Smooth muscle cell of the brain vasculature (primary cell): ENCODE results near the gene ADAMTS3.
A peak's percentile ranks its signal among the peaks of the same experiment; 100 is the strongest.

ENCODE experiments used
- DNase-seq: peaks from one replicate; pipeline ENCODE4 v3.0.0-alpha.2; 2012; ENCODE audit warnings: low read depth, low spot score

ADAMTS3 gene

GRCh38 chr4:72568959-72569718 is at the start of gene ADAMTS3:
Gene ADAMTS3, minus strand, starts transcription at chr4:72569221. Its CDS starts 459 bp downstream, at chr4:72568762.
- no peak for DNase-seq

- no peak for DNase-seq
These were observed 44.9 kb upstream of the ADAMTS3 start for GRCh38 chr4:72613959-72614358.

DNA sequence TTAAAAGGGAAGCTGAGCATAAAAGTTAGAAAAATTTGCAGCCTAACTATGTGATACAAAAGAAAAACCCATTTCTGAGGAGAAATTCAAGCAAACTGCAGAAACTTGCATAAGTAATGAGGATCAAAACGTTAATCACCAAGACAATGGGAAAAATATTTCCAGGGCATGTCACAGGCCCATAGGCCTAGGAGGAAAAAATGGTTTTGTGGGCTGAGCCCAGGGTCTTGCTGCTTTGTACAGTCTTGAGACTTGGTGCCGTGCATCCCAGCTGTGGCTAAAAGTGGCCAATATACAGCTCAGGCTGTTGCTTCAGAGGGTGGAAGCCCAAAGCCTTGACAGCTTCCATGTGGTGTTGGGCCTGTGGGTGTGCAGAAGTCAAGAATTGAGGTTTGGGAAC is 37.7 kb upstream of the ADAMTS3 start:
- no peak for DNase-seq

DNA sequence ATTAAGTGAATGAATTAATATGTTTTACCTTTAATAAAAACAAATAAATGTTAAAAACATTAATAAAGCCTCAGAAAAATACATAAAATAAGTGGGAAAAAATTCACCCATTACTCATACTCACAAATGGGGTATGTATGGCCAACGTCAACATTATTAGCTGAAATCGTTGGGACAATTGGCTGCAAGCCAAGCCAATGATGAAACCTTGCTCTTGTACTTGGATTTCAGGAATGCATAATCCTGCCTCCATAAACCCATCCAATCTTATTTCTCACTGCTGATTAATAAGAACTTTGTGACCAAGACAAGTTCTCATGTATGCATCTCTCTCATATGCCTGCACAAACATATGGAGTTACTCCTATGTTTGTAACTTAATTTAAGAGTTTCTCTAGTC is 35.3 kb upstream of the ADAMTS3 start:
- DNase-seq = no peak

DNA sequence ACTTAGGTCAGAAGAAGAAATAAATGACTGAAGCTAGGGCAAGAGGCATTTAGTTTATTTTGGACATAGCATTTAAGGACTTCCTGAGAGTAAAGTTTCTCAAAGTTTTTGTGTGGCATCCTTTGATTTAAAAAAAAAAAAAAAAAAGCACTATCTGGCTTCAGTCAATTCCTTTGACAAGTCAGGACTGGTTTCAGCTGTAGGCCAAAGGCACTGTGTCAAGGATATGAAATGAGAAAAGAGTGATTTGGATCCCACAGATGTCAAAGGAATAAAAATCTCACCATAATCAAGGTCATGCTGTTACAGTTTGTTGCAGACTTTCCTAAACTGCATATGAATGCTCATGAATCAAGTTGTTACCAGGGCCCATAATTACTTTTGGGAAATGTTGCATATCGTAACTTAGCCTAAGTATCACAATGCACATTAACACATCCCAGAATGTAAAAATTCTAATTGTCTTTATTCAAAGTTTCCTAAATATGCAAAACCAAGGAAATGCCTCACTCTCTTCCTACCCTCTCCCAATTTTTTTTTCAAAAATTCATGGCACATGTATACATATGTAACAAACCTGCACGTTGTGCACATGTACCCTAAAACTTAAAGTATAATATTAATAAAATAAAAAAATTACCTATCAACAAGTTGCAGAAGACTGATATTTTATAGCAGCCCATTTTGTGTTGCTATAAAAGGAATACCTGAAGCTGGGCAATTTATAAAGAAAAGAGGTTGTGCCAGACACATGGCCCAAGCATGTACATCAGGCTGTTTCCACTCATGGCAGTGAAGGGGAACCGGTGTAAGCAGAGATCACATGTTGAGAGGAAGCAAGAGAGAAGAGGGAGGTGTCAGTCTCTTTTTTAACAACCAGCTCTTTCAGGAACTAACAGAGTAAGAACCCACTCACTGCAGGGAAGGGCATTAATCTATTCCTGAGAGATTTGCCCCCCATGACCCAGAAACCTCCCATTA is 33.7 kb upstream of the ADAMTS3 start:
- no peak for DNase-seq

DNA sequence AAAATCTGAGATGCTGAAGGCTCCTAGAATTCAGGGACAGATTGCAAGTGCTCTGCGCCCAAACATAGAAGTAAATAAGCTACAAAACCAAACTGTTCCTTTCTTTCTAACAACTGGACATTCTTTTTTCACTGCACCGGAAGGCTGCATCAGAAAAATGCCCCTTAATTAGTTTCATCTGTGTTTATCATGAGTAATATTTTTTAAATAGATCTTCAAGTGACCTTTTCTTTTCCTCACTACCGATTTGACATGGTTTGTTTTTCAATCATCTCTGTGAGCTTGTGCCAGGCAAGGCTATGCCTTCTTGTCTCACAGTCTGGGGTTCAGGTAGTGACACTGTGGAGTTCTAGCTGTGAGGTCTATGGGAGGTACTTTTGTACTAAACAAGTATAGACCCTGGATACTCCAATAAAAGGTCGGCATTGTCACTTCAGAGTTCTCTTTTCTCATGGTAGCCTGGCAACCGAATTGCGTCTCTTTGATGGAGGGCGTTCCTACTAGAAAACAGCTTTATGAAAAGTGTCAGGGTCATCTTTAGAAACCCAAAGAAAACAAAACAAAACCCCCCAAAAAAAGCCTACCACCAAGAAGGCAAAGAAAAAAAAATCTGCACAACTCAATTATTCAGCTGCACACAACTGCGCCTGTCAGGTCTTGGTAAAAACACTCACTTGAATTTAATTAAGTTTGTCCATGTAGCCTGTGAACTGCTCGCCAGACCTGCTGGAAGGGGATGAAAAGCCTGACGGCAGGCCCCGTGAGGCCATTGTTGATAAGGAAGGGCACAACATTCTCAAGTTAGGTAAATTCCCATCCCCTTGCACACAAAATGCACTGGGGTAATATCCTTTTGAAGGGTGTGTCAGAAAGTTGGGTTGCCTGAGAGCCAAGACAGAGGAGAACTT is 22.8 kb upstream of the ADAMTS3 start:
- DNase-seq = no peak

DNA sequence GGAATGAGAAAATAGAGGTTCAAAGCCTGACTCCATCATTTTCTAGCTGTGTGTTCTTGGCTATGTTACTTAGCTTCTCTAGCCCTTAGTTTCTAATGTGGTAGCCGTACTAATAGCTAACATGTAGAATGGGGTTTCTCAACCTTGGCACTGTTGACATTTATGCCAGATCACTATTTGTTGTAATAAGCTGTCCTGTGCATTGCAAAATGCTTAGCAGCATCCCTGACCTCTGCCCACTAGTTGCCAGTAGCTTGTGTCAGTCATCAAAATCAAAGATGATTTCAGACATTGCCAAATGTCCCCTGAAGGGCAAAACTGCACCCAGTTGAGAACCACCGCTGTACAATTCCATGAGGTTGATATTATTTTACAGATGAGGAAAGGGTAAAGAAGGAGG is 18.3 kb upstream of the ADAMTS3 start:
- no peak for DNase-seq

- no peak for DNase-seq
These were observed 13.8 kb upstream of the ADAMTS3 start for GRCh38 chr4:72582853-72583252.

GRCh38 chr4:72577211-72577610 is 8.2 kb upstream of the ADAMTS3 start:
- no peak for DNase-seq

GRCh38 chr4:72571337-72571736 is 2.3 kb upstream of the ADAMTS3 start:
- DNase-seq = no peak

DNA sequence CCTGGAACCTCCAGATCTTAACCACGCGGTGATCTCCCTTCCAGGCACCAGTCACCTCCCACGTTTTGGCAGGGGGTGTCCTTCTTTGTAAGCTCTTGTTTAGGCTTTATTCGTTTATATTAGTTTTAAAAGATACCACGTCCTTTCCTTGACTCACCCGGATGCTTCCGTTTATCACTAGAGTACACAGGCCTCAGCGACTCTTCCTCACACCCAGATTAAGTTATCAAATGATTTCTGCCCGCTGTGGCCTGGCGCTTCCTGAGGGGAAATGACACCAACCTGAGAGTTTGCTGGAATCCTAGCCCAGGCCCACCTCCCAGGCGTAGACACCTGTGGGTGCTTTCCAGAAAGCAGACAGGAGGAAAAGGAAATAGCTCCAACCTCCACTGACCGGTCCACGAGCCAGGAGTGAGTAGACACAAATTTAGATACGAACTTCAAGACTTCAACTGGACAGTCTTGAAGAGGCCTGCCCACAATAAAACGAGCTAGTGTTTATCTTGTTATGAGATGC is 756 bp upstream of the ADAMTS3 start:
- DNase-seq = no peak

DNA sequence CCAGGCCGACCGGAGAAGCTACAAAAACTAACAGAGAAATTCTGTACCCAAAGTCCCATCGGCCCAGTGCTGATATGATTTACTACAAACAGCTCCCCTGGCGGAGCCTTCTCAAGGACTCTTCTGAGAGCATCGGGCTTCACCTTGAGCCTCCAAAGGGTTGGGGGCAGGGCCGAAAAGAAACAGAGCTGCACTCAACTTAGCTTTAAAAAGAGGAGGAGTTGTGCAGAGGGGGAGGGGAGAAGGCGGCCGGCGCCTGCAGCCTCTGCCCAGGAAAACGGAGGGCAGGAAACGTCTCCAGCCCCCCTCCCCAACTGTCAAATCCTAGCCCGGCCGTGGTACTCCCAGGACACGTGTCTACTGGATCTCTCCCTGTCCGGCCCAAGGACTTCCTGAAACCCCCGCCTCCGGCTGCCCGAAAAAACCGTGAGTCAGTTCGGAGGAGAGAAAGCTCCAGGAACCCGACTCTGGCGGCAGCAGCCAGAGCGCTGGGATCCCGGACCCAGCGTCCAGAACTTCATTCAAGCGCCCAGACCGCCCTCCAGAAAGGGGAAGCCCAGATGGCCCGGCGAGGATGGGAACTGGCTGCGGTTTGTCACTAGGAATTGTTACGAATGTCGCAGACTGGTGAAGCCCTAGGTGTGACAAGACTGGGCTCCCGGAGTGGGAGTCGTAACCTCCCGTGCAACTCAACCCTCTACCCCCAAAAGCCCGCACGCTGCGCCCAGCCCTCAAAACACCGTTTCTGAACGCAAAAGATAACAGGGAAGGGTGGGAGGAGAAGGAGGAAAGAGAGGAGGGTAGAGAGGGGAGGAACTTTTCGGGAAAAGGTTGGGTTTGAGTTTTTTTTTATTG is 973 bp downstream of the ADAMTS3 start:
- peak; percentile 83 for DNase-seq

- DNase-seq = no peak
These were observed 2.0 kb downstream of the ADAMTS3 start for GRCh38 chr4:72567036-72567435.

DNA sequence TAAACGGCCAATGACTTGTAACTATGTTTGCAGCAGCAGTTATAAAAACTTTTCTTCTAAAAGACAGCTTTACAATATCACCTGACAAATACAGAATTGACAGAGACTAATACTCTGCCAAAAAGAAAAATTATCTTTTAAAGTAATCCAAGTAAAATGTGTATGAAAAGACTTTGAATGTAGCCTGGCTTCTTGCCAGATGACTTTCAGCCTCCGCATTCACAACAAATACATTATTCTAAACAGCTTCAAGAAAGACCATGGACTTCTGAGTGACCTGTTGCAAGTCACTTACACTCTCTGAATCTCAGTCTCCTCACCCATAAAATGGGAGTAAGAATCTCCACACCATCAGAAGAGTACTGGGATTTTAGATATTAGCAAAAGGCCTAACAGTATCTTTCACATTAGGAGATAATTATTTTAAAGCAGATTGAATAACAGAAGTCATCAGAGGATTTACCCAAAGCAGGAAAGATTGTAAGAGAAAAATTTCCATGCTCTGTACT is 2.5 kb downstream of the ADAMTS3 start:
- no peak for DNase-seq

- no peak for DNase-seq
These were observed 4.2 kb downstream of the ADAMTS3 start for GRCh38 chr4:72564789-72565188.

DNA sequence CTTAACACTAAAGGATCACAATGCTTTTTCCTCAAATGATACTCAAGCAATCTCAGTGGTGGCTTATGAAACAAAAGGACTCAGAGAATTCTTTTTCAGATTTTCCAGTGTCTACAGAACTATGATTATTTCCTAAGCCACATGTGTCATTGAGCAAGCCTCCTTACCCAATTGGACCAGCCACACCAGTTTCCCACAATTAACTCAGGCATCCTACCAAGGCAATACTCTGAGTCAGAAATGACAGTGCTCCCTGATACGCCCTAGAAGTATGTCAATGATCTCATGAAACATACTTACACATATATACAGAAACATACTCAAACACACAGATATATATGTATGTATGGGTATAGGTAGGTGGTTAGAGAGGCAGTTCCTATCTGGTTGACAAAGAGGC is 4.8 kb downstream of the ADAMTS3 start:
- no peak for DNase-seq

- no peak for DNase-seq
These were observed 10.4 kb downstream of the ADAMTS3 start for GRCh38 chr4:72558655-72559054.

- DNase-seq = no peak
These were observed 12.0 kb downstream of the ADAMTS3 start for GRCh38 chr4:72557021-72557420.

DNA sequence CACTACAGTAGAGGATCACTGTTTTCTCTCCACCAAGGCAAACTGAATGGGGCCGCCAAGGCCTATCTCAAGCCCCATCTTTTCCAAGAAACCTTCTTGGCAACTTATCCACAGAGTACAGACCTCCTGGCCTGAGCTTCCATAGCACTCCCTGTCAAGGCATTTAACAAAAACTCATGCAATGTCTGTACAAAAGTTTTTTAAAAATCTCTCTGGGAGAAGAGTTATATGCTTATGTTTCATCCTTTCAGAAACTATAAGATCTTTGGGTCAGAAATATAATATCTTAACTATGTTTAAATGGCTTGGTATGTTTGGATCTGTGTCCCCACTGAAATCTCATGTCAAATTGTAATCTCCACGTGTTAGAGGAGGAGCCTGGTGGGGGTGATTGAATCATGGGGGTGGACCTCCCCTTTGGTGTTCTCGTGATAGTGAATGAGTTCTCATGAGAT is 13.6 kb downstream of the ADAMTS3 start:
- DNase-seq = no peak
